Smooth muscle cell (in vitro differentiated cells): Measurements from ENCODE around the gene IGSF6. TPM values are rescaled to one million over a fixed set of nuclear protein-coding genes. Genes with fewer than 3 reads are reported as not detected.

Experiments
- DNase-seq: peaks from one replicate; lab custom pipeline; 2025; ENCODE audit not compliant: unreplicated experiment; lab: John Stamatoyannopoulos, UW
- H2AFZ ChIP-seq: fragments of 200-600 bp; sonication (generic); 2 replicates; pipeline ENCODE4 v1.6.0; 2016; ENCODE audit warnings: antibody characterized with exemption, low read depth, mild to moderate bottlenecking
- H3F3A ChIP-seq: fragments of 200-600 bp; sonication (generic); 2 replicates; pipeline ENCODE4 v1.6.0; 2017; ENCODE audit warnings: antibody characterized with exemption, low read depth
- H3K27ac ChIP-seq: fragments of 200-600 bp; sonication (generic); 2 replicates; pipeline ENCODE4 v1.5.1; 2016; ENCODE audit warnings: low read depth, mild to moderate bottlenecking
- H3K27me3 ChIP-seq: fragments of 200-600 bp; sonication (generic); 2 replicates; pipeline ENCODE4 v1.6.1; 2016; ENCODE audit warnings: low read depth, mild to moderate bottlenecking
- H3K36me3 ChIP-seq: fragments of 200-600 bp; sonication (generic); 2 replicates; pipeline ENCODE4 v1.5.1; 2016; ENCODE audit warnings: low read depth
- H3K4me1 ChIP-seq: fragments of 200-600 bp; sonication (generic); 2 replicates; pipeline ENCODE4 v1.5.1; 2016; ENCODE audit warnings: low read depth
- H3K4me2 ChIP-seq: fragments of 200-600 bp; sonication (generic); 2 replicates; pipeline ENCODE4 v1.6.0; 2016; ENCODE audit warnings: mild to moderate bottlenecking
- H3K4me3 ChIP-seq: fragments of 200-600 bp; sonication (generic); 2 replicates; pipeline ENCODE4 v1.5.1; 2016; ENCODE audit warnings: mild to moderate bottlenecking
- H3K79me2 ChIP-seq: fragments of 200-600 bp; sonication (generic); 2 replicates; pipeline ENCODE4 v1.6.0; 2016; ENCODE audit warnings: low read depth, mild to moderate bottlenecking
- H3K9ac ChIP-seq: fragments of 200-600 bp; sonication (generic); 2 replicates; pipeline ENCODE4 v1.6.0; 2016; ENCODE audit warnings: low read depth
- H3K9me3 ChIP-seq: fragments of 200-600 bp; sonication (generic); replicated peaks from 2 replicates; pipeline ENCODE4 v1.5.1; 2016; ENCODE audit warnings: low read depth
- H4K20me1 ChIP-seq: fragments of 200-600 bp; sonication (generic); 2 replicates; pipeline ENCODE4 v1.6.0; 2016; ENCODE audit warnings: low read depth
- WGBS: methylation state at CpG from one replicate; pipeline ENCODE4 v1.1.7; 2016; ENCODE audit warnings: low lambda C conversion rate; 5-methylcytosine and 5-hydroxymethylcytosine counted together
- polyA plus RNA-seq: library from polyadenylated mRNA; unstranded; fragments of >200 nt; fragmentation: Nextera tagmentation; extraction: Ambion mirVana; gene quantifications from 2 replicates; pipeline ENCODE4 v1.2.1, GENCODE V29; 2016
- total RNA-seq: library from RNA; depleted of rRNA; stranded (reverse); fragments of >200 nt; gene quantifications from 2 replicates; pipeline ENCODE4 v1.2.3, GENCODE V29; 2014
- TF ChIP-seq, protein P1 (sequence below): fragments of 200-600 bp; sonication (generic); IDR thresholded peaks from 2 replicates; pipeline ENCODE4 v1.5.1; 2017; ENCODE audit warnings: borderline replicate concordance, mild to moderate bottlenecking, antibody characterized with exemption; ENCODE audit not compliant: insufficient read depth, poor library complexity, severe bottlenecking

Gene IGSF6
- total and polyA plus RNA-seq, 2 experiments from 2014 or later: 0.13 TPM; not detected in 1

DNA sequence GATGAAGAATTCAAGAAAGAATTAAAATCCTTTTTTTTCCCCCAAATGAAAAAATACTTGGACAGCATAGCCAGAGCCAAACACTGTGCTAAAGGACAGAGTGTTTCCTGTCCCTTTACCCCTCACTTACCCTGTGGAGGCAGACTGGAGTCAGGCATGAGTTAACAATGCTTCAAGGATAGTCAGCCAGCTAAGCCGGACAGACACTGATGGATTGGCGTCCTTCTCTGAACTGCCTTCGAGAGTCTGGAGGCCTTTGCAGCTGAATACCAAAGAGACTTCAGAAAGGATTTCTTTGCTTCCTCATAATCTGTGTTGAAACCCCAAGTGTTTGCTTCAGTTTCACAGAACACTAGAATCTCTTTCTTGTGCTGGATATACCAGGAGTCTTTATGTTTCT lies 48.5 kb downstream of the IGSF6 start:
- peaks cover 87% of the 10 kb centered on the region for H4K20me1 ChIP-seq
- H3K4me3 ChIP-seq: no peak overlapping the region
- no peaks in the 10 kb centered on the region for H3K9me3 ChIP-seq
- peaks cover 9% of the 10 kb centered on the region for H3F3A ChIP-seq
- peak overlapping the region; percentile 32 for H3K4me2 ChIP-seq
- WGBS: 4% methylated on average over 3 of the region's 3 CpGs
- TF ChIP-seq, protein P1, sequence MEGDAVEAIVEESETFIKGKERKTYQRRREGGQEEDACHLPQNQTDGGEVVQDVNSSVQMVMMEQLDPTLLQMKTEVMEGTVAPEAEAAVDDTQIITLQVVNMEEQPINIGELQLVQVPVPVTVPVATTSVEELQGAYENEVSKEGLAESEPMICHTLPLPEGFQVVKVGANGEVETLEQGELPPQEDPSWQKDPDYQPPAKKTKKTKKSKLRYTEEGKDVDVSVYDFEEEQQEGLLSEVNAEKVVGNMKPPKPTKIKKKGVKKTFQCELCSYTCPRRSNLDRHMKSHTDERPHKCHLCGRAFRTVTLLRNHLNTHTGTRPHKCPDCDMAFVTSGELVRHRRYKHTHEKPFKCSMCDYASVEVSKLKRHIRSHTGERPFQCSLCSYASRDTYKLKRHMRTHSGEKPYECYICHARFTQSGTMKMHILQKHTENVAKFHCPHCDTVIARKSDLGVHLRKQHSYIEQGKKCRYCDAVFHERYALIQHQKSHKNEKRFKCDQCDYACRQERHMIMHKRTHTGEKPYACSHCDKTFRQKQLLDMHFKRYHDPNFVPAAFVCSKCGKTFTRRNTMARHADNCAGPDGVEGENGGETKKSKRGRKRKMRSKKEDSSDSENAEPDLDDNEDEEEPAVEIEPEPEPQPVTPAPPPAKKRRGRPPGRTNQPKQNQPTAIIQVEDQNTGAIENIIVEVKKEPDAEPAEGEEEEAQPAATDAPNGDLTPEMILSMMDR: no peak
- no peaks in the 10 kb centered on the region for H3K27me3 ChIP-seq
- no peaks in the 10 kb centered on the region for H3K36me3 ChIP-seq
- no peak for DNase-seq
- H3K27ac ChIP-seq: peak overlapping the region; percentile 37
- H3K9ac ChIP-seq: no peak overlapping the region
- peaks cover 91% of the 10 kb centered on the region for H3K79me2 ChIP-seq
- no peak overlapping the region for H2AFZ ChIP-seq
- H3K4me1 ChIP-seq: peaks cover 12% of the 10 kb centered on the region

DNA sequence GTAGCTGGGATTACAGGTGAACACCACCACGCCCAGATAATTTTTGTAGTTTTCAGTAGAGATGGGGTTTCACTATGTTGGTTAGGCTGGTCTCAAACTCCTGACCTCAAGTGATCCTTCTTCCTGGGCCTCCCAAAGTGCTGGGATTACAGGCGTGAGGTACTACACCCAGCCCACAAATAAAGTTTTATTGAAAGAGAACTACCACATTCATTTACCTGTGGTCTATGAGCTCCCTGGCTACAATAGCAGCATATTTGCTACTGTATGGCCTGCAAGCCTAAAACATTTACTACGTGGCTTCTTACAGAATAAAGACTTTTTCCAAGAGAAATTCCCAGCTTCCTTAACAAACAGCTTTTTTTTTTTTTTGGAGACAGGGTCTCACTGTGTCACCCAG lies 49.6 kb downstream of the IGSF6 start:
- DNase-seq: no peak
- Histone ChIP-seq H3K9me3 (no peaks in the 10 kb centered on the region), H3K79me2 (peaks cover 79% of the 10 kb centered on the region), H2AFZ (no peak overlapping the region), H3K27me3 (no peaks in the 10 kb centered on the region), H3K9ac (no peak overlapping the region), H3K4me3 (no peak overlapping the region), H3F3A (peaks cover 4% of the 10 kb centered on the region), H3K4me2 (no peak overlapping the region), H4K20me1 (peaks cover 76% of the 10 kb centered on the region), H3K4me1 (peaks cover 16% of the 10 kb centered on the region), H3K27ac (peak overlapping the region; percentile 37), H3K36me3 (no peaks in the 10 kb centered on the region)
- TF ChIP-seq, protein P1: no peak
- 91% methylated on average over 3 of the region's 3 CpGs for WGBS

DNA sequence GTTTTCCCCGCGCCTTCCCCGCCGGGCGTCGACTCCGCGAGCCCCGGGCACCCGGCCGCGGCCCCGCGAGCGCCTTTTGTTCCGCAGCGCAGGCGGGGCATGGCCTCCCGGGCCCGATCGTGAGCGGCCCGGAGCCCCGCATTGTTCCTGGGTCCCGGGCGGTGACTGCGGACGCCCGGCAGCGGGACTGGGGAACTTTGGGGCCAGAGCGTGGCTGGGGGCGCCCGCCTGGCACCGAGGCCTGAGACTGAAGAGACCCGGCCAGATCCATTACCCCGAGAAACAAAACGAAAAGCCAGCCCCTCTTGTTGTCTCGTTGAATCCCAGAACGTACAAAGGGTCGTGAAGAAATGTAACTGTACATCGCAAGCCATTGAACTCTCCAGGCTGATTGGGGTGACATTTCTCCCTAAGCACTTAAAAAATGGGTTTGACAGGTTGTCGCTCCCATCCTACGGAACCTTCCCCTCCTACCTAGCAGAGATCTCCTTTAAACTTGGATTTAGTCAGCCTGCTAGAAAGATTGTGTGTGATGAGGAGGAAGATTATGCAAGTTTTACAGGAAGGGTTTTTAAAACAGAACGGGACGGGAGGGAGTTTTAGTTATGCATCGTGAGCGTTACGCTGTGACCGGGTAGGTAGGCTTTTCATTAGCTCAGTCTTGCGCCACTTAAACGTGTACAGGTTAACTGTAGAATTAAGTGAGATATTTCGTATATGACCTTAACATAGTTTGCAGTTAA lies 52.2 kb downstream of the IGSF6 start:
- H3K4me3 ChIP-seq: peak overlapping the region; percentile 98
- peak overlapping the region; percentile 91 for H3K9ac ChIP-seq
- no peaks in the 10 kb centered on the region for H3K27me3 ChIP-seq
- H4K20me1 ChIP-seq: peaks cover 50% of the 10 kb centered on the region
- peak overlapping the region; percentile 89 for H3K27ac ChIP-seq
- peaks cover 54% of the 10 kb centered on the region for H3K79me2 ChIP-seq
- H3K9me3 ChIP-seq: no peaks in the 10 kb centered on the region
- no peak for DNase-seq
- H3K4me1 ChIP-seq: peaks cover 16% of the 10 kb centered on the region
- WGBS: 2% methylated on average over 51 of the region's 52 CpGs
- TF ChIP-seq, protein P1: no peak
- peaks cover 4% of the 10 kb centered on the region for H3F3A ChIP-seq
- peak overlapping the region; percentile 99 for H3K4me2 ChIP-seq
- H3K36me3 ChIP-seq: no peaks in the 10 kb centered on the region
- peak overlapping the region; percentile 98 for H2AFZ ChIP-seq
